H1 (cell line): Measurements from ENCODE around the gene TPM2. TPM values are rescaled to one million over a fixed set of nuclear protein-coding genes. Genes with fewer than 3 reads are reported as not detected.

ENCODE experiments used
- GTF2F1 ChIP-seq: IDR thresholded peaks from 2 replicates; pipeline ENCODE4 v1.6.1; 2012; ENCODE audit warnings: low read depth, low read length, improper control_type of control experiment, borderline replicate concordance
- MAFK ChIP-seq: IDR thresholded peaks from 2 replicates; pipeline ENCODE4 v1.6.1; 2012; ENCODE audit warnings: low read depth, mild to moderate bottlenecking, improper control_type of control experiment, low read length
- polyA plus RNA-seq, 7 experiments: library from polyadenylated mRNA; depleted of rRNA in 3 of 7; stranded (reverse) in 5 of 7; unstranded in 2 of 7; fragments of >200 nt in 5 of 7; fragments of 200-250 nt in 2 of 7; gene quantifications; 1 replicate in 5 of 7; 2 replicates in 1 of 7; 4 replicates in 1 of 7; pipeline versions ENCODE4 v1.2.1 to v1.2.3, GENCODE V29; 2011 to 2013; ENCODE audit warnings: missing spikeins in 2 of 7, mixed read lengths in 2 of 7
- total RNA-seq: library from RNA; stranded (reverse); fragmentation: NEBNext Ultra II Directional; extraction: Animal tissue kit (Norgen Biotek cat#: 25700); gene quantifications from 2 replicates; pipeline ENCODE4 v1.2.1, GENCODE V29; 2021

Gene TPM2
- total and polyA plus RNA-seq, 2 of the 8 experiments (the other 6 are each of a cell fraction or from before 2014, with no cell fraction given) = 62.5 to 181 TPM

DNA sequence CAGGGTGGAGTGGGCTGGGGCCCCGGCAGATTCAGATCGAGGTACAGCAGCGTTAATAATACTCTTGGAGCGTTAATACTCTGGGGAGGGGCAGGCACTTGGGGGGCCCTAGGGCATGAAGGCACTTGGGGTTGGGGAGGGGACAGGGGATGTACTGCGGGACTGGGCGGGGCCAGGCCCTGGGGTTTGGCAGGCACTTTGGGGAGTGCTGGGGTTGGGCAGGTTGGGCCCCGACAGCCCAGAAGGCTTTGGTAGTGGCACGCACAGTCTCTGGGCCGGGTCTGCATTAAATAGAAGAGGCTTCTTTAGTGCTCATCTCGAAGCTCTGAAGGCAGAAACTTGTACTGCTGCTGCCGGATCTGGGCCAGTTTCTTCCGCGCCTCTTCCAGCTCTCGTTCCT, 7.8 kb upstream of the TPM2 start (continued):
- no peak for TF ChIP-seq GTF2F1
- TF ChIP-seq MAFK = no peak
